Spleen (tissue), 11 donors: ENCODE measurements around the gene KANSL1. TPM values are rescaled to one million over a fixed set of nuclear protein-coding genes. Genes with fewer than 3 reads are reported as not detected.

Experiments used
- DNase-seq: peaks from one replicate; pipeline ENCODE4 v3.0.0-alpha.2; 2020
- H3K27ac ChIP-seq, 8 donors: fragments of 200-600 bp; sonication (generic) in 7 of 8; 1 replicate in 4 of 8; 2 replicates in 4 of 8; pipeline versions ENCODE4 v1.5.0 to v1.8.0; 2016 to 2021; ENCODE audit warnings: inconsistent platforms in 4 of 8, mild to moderate bottlenecking in 4 of 8, moderate library complexity in 1 of 8
- H3K27me3 ChIP-seq, 7 donors: fragments of 200-600 bp; sonication (generic) in 6 of 7; replicated peaks in 1 of 7; 1 replicate in 4 of 7; 2 replicates in 3 of 7; pipeline versions ENCODE4 v1.5.0 to v1.8.0; 2016 to 2021; ENCODE audit warnings: inconsistent platforms in 3 of 7, mild to moderate bottlenecking in 1 of 7
- H3K36me3 ChIP-seq, 6 donors: fragments of 200-600 bp; sonication (generic) in 5 of 6; 1 replicate in 4 of 6; 2 replicates in 2 of 6; pipeline versions ENCODE4 v1.5.0 to v1.8.0; 2016 to 2021; ENCODE audit warnings: inconsistent platforms in 2 of 6
- H3K4me1 ChIP-seq, 6 donors: fragments of 200-600 bp; sonication (generic) in 5 of 6; 1 replicate in 3 of 6; 2 replicates in 3 of 6; pipeline versions ENCODE4 v1.5.0 to v1.8.0; 2016 to 2021; ENCODE audit warnings: inconsistent platforms in 3 of 6
- H3K4me3 ChIP-seq, 8 donors: fragments of 200-600 bp; sonication (generic) in 7 of 8; 1 replicate in 4 of 8; 2 replicates in 4 of 8; pipeline versions ENCODE4 v1.5.0 to v1.8.0; 2016 to 2021; ENCODE audit warnings: inconsistent platforms in 4 of 8, mild to moderate bottlenecking in 4 of 8, moderate library complexity in 2 of 8
- H3K9me3 ChIP-seq, 8 donors: fragments of 200-600 bp; sonication (generic) in 7 of 8; 1 replicate in 4 of 8; 2 replicates in 4 of 8; pipeline versions ENCODE4 v1.5.0 to v1.8.0; 2016 to 2021; ENCODE audit warnings: inconsistent platforms in 4 of 8
- CTCF ChIP-seq, 11 experiments: fragments of 200-600 bp in 7 of 11; fragments of 450-650 bp in 4 of 11; sonication (generic) in 4 of 11; IDR thresholded peaks in 8 of 11; conservative IDR thresholded peaks in 3 of 11; 1 replicate in 7 of 11; 2 replicates in 4 of 11; pipeline versions ENCODE4 v1.4.0 to v1.8.0; 2016 to 2021; ENCODE audit warnings: antibody characterized with exemption in 11 of 11, inconsistent platforms in 4 of 11, mild to moderate bottlenecking in 1 of 11
- POLR2A ChIP-seq, 3 donors: fragments of 450-650 bp; IDR thresholded peaks; one replicate each; pipeline ENCODE4 v1.5.1; 2017; ENCODE audit warnings: antibody characterized with exemption in 3 of 3, mild to moderate bottlenecking in 1 of 3
- POLR2AphosphoS5 ChIP-seq, 3 donors: sonication (generic); formaldehyde crosslinking; IDR thresholded peaks; one replicate each; pipeline ENCODE4 v1.5.1; 2017; ENCODE audit warnings: antibody characterized with exemption in 3 of 3
- WGBS, 5 donors: extraction: QIAGEN DNeasy Blood & Tissue Kit in 3 of 5; methylation state at CpG; one replicate each; pipeline versions ENCODE4 v1.1.5 to v1.1.7; 2013 to 2018; 5-methylcytosine and 5-hydroxymethylcytosine counted together
- intact Hi-C: fragments of 100-400 bp; cut with DNase I; formaldehyde crosslinking; loops from one replicate; pipeline ENCODE4 v1.15.0; 2023; ENCODE audit warnings: low total_unique reads
- polyA plus RNA-seq, 3 donors: library from polyadenylated mRNA; stranded (reverse); fragments of 200-250 nt; gene quantifications; one replicate each; pipeline ENCODE4 v1.2.1, GENCODE V29; 2013
- total RNA-seq, 7 donors: library from RNA; depleted of rRNA in 3 of 7; stranded (reverse); fragments of >200 nt in 3 of 7; fragmentation: NEBNext Ultra II Directional in 4 of 7; extraction: Animal tissue kit (Norgen Biotek cat#: 25700) in 4 of 7; gene quantifications; one replicate each; pipeline versions ENCODE4 v1.1.0 to v1.2.1, GENCODE V29; 2016 to 2021
- donor health status: healthy with polysubstance abuse.
- donor health status: DM: no; HTN: no; CAD: no; lungs with moderate emphysema.
- donor health status: DM: no; HTN: no; CAD: no.
- donor health status: Bipolar disorder and iron deficiency.
- donor health status: healthy.
- donor health status: DM: no; HTN: no; CAD: no.
- donor health status: DM: yes; HTN: yes; CAD: no.

Gene KANSL1
- total and polyA plus RNA-seq, 10 donors, result 10.9 to 173 (median 116) TPM

- Histone ChIP-seq H3K4me3 (no peak overlapping the region), H3K9me3 (no peaks in the 10 kb centered on the region), H3K36me3 (peaks cover 0 to 1% (median 0%) of the 10 kb centered on the region in 6 donors), H3K27me3 (no peaks in the 10 kb centered on the region), H3K27ac (no peak overlapping the region), H3K4me1 (peaks cover 0 to 14% (median 2%) of the 10 kb centered on the region in 6 donors)
- no peak for DNase-seq
- intact Hi-C loops, result no loop called here
- TF ChIP-seq POLR2A (IDR thresholded peaks at IDR 0.05), result no peak
- TF ChIP-seq POLR2AphosphoS5 (IDR thresholded peaks at IDR 0.05), result no peak
- no peak for TF ChIP-seq CTCF (IDR thresholded peaks at IDR 0.05 in 8 of 11, conservative IDR thresholded peaks at IDR 0.05 in 3 of 11)
- WGBS, 5 donors, result 65 to 86% (median 76%) methylated on average over 2 of the region's 2 CpGs
Observed at GRCh38 chr17:46202424-46202823, 9.2 kb upstream of the KANSL1 start.

GRCh38 chr17:46201491-46201890 lies 8.3 kb upstream of the KANSL1 start:
- Histone ChIP-seq H3K9me3 (no peaks in the 10 kb centered on the region), H3K4me3 (no peak overlapping the region), H3K36me3 (peaks cover 0 to 9% (median 0%) of the 10 kb centered on the region in 6 donors), H3K27me3 (no peaks in the 10 kb centered on the region), H3K27ac (no peak overlapping the region), H3K4me1 (peaks cover 0 to 23% (median 2%) of the 10 kb centered on the region in 6 donors)
- TF ChIP-seq CTCF (IDR thresholded peaks at IDR 0.05 in 8 of 11, conservative IDR thresholded peaks at IDR 0.05 in 3 of 11) (no peak), POLR2AphosphoS5 (IDR thresholded peaks at IDR 0.05) (no peak), POLR2A (IDR thresholded peaks at IDR 0.05) (no peak)
- 90 to 95% (median 92%) methylated on average over 3 of the region's 3 CpGs for WGBS, 5 donors
- intact Hi-C loops, result no loop called here
- DNase-seq, result no peak

- intact Hi-C loops, result no loop called here
Observed at GRCh38 chr17:46200197-46200596, 7.0 kb upstream of the KANSL1 start.

GRCh38 chr17:46199379-46199778 lies 6.2 kb upstream of the KANSL1 start:
- intact Hi-C loops, result no loop called here
- Histone ChIP-seq H3K4me3 (no peak overlapping the region), H3K36me3 (peaks cover 0 to 9% (median 0%) of the 10 kb centered on the region in 6 donors), H3K27ac (no peak overlapping the region), H3K27me3 (no peaks in the 10 kb centered on the region), H3K9me3 (no peaks in the 10 kb centered on the region), H3K4me1 (peaks cover 10 to 44% (median 18%) of the 10 kb centered on the region in 6 donors)
- TF ChIP-seq POLR2A (IDR thresholded peaks at IDR 0.05) (no peak), CTCF (IDR thresholded peaks at IDR 0.05 in 8 of 11, conservative IDR thresholded peaks at IDR 0.05 in 3 of 11) (no peak), POLR2AphosphoS5 (IDR thresholded peaks at IDR 0.05) (no peak)
- DNase-seq, result no peak

More at GRCh38 chr17:46200197-46200596, 7.0 kb upstream of the KANSL1 start:
- 95 to 98% (median 96%) methylated on average over 7 of the region's 7 CpGs for WGBS, 5 donors
- Histone ChIP-seq H3K27me3 (no peaks in the 10 kb centered on the region), H3K4me1 (peaks cover 2 to 36% (median 9%) of the 10 kb centered on the region in 6 donors), H3K36me3 (peaks cover 0 to 9% (median 0%) of the 10 kb centered on the region in 6 donors), H3K4me3 (no peak overlapping the region), H3K9me3 (no peaks in the 10 kb centered on the region), H3K27ac (no peak overlapping the region)
- TF ChIP-seq POLR2AphosphoS5 (IDR thresholded peaks at IDR 0.05), result no peak
- no peak for TF ChIP-seq POLR2A (IDR thresholded peaks at IDR 0.05)
- no peak for TF ChIP-seq CTCF (IDR thresholded peaks at IDR 0.05 in 8 of 11, conservative IDR thresholded peaks at IDR 0.05 in 3 of 11)
- DNase-seq, result no peak
